Osteoblast (primary cell): Measurements from ENCODE around the gene FAM13A. TPM values are rescaled to one million over a fixed set of nuclear protein-coding genes. Genes with fewer than 3 reads are reported as not detected.
A peak's percentile ranks its signal among the peaks of the same experiment; 100 is the strongest.

Source experiments
- DNase-seq: peaks from one replicate; pipeline ENCODE4 v3.0.0; 2011; ENCODE audit warnings: low spot score, mixed read lengths; ENCODE audit not compliant: insufficient read length; ENCODE audit errors: missing footprints
- H2AFZ ChIP-seq: 2 replicates; pipeline ENCODE4 v1.6.0; 2011; ENCODE audit warnings: mild to moderate bottlenecking, low read length
- H3K27ac ChIP-seq: 2 replicates; pipeline ENCODE4 v1.5.1; 2011; ENCODE audit warnings: mild to moderate bottlenecking, low read depth, low read length, moderate library complexity
- H3K27me3 ChIP-seq: 2 replicates; pipeline ENCODE4 v1.6.0; 2012; ENCODE audit warnings: mild to moderate bottlenecking, control low read depth, inconsistent platforms, low read length, moderate library complexity; ENCODE audit not compliant: insufficient read depth
- H3K36me3 ChIP-seq: 2 replicates; pipeline ENCODE4 v1.5.1; 2011; ENCODE audit warnings: mild to moderate bottlenecking, low read length, control low read depth, moderate library complexity; ENCODE audit not compliant: insufficient read depth
- H3K4me1 ChIP-seq: 2 replicates; pipeline ENCODE4 v1.5.1; 2011; ENCODE audit warnings: mild to moderate bottlenecking, low read length, control low read depth, moderate library complexity; ENCODE audit not compliant: insufficient read depth
- H3K4me2 ChIP-seq: 2 replicates; pipeline ENCODE4 v1.6.0; 2011; ENCODE audit warnings: mild to moderate bottlenecking, low read length; ENCODE audit not compliant: insufficient read depth
- H3K4me3 ChIP-seq: fragments of 200-600 bp; sonication (generic); 3 replicates; pipeline ENCODE4 v1.5.1; 2012; ENCODE audit warnings: mild to moderate bottlenecking, low read length, inconsistent platforms; ENCODE audit not compliant: insufficient read depth
- H3K79me2 ChIP-seq: 2 replicates; pipeline ENCODE4 v1.6.0; 2012; ENCODE audit warnings: mild to moderate bottlenecking, low read length, control low read depth, inconsistent platforms; ENCODE audit not compliant: insufficient read depth
- H3K9me3 ChIP-seq: 2 replicates; pipeline ENCODE4 v1.5.1; 2011; ENCODE audit warnings: low read depth, low read length, control low read depth
- H4K20me1 ChIP-seq: 2 replicates; pipeline ENCODE4 v1.6.0; 2012; ENCODE audit warnings: mild to moderate bottlenecking, low read length, control low read depth; ENCODE audit not compliant: insufficient read depth
- total RNA-seq: library from RNA; depleted of rRNA; stranded (reverse); fragments of >200 nt; gene quantifications from 2 replicates; pipeline ENCODE4 v1.2.3, GENCODE V29; 2012
- TF ChIP-seq, protein P1 (sequence below): IDR thresholded peaks from 2 replicates; pipeline ENCODE4 v1.5.1; 2011; ENCODE audit warnings: mild to moderate bottlenecking, low read depth, low read length, moderate library complexity; ENCODE audit errors: extremely low read depth

FAM13A gene
- total RNA-seq, 1 donor: 18.8 TPM

DNA sequence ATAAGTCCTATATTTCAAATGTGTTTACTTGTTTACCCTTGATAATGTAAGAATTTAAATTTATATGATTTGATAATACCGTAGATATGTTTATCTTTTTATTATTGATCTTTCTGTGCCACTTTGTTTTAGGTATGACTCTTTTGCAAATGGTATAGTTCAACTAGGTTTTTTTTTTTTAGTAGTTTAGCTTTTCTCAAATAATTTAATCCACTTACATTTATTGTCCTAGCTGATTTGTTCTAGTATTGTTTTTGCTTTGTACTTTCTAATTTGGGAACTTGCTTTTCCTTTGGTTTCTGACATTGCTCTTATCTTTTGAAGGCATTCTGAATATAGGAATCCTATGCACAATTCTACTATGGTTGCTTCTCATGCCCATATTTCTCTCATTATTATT, 260.4 kb downstream of the FAM13A start:
- Histone ChIP-seq H2AFZ (no peak overlapping the region), H3K4me2 (no peak overlapping the region), H3K36me3 (no peaks in the 10 kb centered on the region), H3K4me1 (peaks cover 17% of the 10 kb centered on the region), H3K79me2 (no peaks in the 10 kb centered on the region), H4K20me1 (no peaks in the 10 kb centered on the region), H3K9me3 (no peaks in the 10 kb centered on the region), H3K27me3 (no peaks in the 10 kb centered on the region), H3K27ac (no peak overlapping the region), H3K4me3 (no peak overlapping the region)
- DNase-seq: no peak
- TF ChIP-seq, protein P1, sequence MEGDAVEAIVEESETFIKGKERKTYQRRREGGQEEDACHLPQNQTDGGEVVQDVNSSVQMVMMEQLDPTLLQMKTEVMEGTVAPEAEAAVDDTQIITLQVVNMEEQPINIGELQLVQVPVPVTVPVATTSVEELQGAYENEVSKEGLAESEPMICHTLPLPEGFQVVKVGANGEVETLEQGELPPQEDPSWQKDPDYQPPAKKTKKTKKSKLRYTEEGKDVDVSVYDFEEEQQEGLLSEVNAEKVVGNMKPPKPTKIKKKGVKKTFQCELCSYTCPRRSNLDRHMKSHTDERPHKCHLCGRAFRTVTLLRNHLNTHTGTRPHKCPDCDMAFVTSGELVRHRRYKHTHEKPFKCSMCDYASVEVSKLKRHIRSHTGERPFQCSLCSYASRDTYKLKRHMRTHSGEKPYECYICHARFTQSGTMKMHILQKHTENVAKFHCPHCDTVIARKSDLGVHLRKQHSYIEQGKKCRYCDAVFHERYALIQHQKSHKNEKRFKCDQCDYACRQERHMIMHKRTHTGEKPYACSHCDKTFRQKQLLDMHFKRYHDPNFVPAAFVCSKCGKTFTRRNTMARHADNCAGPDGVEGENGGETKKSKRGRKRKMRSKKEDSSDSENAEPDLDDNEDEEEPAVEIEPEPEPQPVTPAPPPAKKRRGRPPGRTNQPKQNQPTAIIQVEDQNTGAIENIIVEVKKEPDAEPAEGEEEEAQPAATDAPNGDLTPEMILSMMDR: no peak

DNA sequence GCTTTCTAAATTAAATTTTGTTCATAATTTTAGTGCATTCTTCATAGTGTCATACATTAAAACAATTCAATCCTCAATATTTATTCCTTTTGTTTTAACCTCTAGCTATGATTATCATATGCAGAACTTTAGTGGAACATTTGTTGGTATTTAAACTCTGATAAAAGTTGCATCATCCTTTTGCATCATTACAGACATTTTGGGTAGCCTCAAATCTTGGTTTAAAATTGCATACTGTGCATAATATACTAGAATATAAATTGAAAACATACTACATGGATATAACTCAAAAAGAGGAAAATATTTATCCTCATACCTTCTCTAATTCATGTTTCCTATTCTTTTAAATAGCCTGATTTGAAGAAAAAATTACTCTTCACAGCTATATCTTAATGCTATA, 262.0 kb downstream of the FAM13A start:
- no peak for DNase-seq

DNA sequence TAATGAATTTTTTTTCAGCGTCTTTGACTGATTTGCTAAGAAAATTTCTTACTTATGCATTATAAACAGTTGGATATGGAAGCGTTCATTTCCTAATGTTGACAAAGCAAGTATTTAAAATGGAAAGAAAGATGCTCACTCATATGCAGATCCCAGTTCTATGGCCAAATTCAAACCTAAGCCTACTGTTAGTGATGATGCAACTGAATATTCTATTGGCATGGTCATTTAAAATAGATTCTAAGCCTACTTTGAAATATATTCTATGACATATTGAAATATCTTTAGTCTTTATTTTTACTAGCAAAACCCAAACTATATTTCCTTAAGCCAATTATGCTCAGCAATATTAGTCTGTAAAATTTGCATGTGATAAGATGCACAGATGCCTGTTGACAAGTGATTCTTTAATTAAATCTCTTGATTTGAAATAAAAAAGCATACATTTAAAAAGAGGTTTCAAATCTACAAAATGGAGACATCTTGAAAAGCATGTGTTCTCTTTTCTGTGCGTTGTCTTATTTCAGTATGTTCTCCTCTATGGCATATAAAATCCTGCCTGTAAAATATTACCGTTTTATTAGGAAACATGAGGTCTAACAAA, 262.8 kb downstream of the FAM13A start:
- Histone ChIP-seq H3K27me3 (no peaks in the 10 kb centered on the region), H3K4me2 (no peak overlapping the region), H3K4me3 (no peak overlapping the region), H2AFZ (no peak overlapping the region), H3K79me2 (no peaks in the 10 kb centered on the region), H3K27ac (no peak overlapping the region), H3K4me1 (peaks cover 24% of the 10 kb centered on the region), H3K36me3 (peaks cover 4% of the 10 kb centered on the region), H4K20me1 (no peaks in the 10 kb centered on the region), H3K9me3 (no peaks in the 10 kb centered on the region)
- TF ChIP-seq, protein P1: no peak
- DNase-seq: no peak

More for the DNA sequence above, 262.0 kb downstream of the FAM13A start:
- H3K27me3 ChIP-seq: no peaks in the 10 kb centered on the region
- TF ChIP-seq, protein P1: no peak
- H3K9me3 ChIP-seq: no peaks in the 10 kb centered on the region
- no peaks in the 10 kb centered on the region for H4K20me1 ChIP-seq
- peaks cover 24% of the 10 kb centered on the region for H3K4me1 ChIP-seq
- H2AFZ ChIP-seq: no peak overlapping the region
- no peaks in the 10 kb centered on the region for H3K79me2 ChIP-seq
- H3K36me3 ChIP-seq: no peaks in the 10 kb centered on the region
- no peak overlapping the region for H3K27ac ChIP-seq
- no peak overlapping the region for H3K4me2 ChIP-seq
- no peak overlapping the region for H3K4me3 ChIP-seq

- TF ChIP-seq, protein P1: no peak
- Histone ChIP-seq H3K79me2 (no peaks in the 10 kb centered on the region), H3K27me3 (no peaks in the 10 kb centered on the region), H4K20me1 (no peaks in the 10 kb centered on the region), H3K36me3 (peaks cover 4% of the 10 kb centered on the region), H3K27ac (peak overlapping the region; percentile 70), H3K4me2 (no peak overlapping the region), H3K9me3 (no peaks in the 10 kb centered on the region), H3K4me1 (peaks cover 24% of the 10 kb centered on the region), H3K4me3 (no peak overlapping the region), H2AFZ (no peak overlapping the region)
- DNase-seq: no peak
These were observed 263.5 kb downstream of the FAM13A start for GRCh38 chr4:88793475-88793874.
